H4 (cell line): ENCODE results near the gene GRAMD1A. TPM values are rescaled to one million over a fixed set of nuclear protein-coding genes. Genes with fewer than 3 reads are reported as not detected.
A peak's percentile ranks its signal among the peaks of the same experiment; 100 is the strongest.

Experiments used
- DNase-seq: peaks from one replicate; pipeline ENCODE4 v3.0.0-alpha.2; 2015; ENCODE audit warnings: low spot score
- total RNA-seq: library from RNA; depleted of rRNA; stranded (reverse); fragments of >200 nt; shearing (Covaris generic); gene quantifications from 2 replicates; pipeline ENCODE4 v1.2.3, GENCODE V29; 2014

Gene GRAMD1A
- total RNA-seq, 1 experiment from 2014 or later, result 21.3 TPM

DNA sequence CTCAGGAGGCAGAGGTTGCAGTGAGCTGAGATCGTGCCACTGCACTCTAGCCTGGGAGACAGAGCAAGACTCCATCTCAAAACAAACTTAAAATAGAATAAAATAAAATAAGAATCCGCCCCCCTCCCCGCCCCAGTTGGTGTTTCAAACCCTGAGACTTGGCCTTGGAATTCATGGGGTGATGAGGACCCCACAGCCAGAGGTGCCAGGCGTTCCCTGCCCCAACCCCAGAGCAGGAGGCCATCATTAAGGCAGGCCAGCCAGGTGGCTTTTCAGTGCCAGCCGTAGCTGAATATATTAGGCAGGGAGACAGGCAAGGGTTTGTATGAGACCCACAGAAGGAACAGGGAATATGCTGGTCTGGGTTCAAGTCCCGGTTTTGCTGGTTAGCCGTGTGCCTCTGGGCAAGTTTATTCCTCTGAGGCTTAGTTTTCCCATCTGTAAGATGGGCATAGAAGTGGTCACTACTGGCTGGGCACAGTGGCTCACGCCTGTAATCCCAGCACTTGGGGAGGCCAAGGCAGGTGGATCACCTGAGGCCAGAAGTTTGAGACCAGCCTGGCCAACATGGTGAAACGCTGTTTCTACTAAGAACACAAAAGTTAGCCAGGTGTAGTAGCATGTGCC, 53.7 kb downstream of the GRAMD1A start:
- DNase-seq, result no peak

DNA sequence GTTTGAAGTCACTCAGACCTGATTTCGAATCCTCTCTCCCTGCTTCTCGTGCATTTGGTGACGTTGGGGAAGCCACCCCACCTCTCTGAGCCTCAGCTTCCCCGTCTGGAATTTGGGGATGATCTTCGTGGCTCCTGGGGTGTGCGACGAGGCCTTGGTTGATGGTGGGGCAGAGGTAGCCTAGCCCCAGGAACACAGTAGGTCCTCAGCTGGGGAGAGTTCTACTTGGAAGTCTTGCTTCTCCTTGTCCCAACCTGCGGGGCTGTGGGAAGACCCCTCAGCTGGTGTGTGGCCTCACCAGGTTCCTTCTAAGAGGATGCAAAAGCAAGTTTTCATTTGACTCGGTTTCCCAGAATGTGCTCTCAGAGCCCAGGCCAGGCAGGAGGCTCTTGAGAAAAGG, 54.5 kb downstream of the GRAMD1A start:
- no peak for DNase-seq

DNA sequence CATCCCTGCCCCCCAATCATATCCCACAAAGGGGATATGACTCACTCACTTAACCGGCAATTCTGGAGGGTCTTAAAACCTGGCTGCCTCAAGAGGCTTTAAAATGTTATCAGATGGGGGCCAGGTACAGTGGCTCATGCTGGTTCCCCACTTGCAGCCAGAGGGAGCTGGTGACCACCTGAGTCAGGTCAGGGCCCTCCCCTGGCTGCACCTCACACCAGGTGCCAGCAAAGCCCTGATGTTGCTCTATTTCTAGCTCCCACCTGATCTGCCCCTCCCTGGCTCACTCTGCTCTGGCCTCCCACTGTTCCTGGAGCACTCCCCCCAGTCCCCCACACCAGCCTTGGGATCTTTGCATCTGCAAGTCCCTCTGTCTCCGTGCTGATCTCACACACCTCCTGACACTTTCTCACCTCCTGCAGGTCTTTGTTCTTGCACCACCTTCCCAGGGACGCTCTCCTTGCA, 55.6 kb downstream of the GRAMD1A start:
- no peak for DNase-seq

GRCh38 chr19:35056513-35057063, 56.5 kb downstream of the GRAMD1A start:
- no peak for DNase-seq

GRCh38 chr19:35058370-35058769, 58.2 kb downstream of the GRAMD1A start:
- DNase-seq, result no peak

GRCh38 chr19:35059006-35059798, 59.1 kb downstream of the GRAMD1A start:
- no peak for DNase-seq

DNA sequence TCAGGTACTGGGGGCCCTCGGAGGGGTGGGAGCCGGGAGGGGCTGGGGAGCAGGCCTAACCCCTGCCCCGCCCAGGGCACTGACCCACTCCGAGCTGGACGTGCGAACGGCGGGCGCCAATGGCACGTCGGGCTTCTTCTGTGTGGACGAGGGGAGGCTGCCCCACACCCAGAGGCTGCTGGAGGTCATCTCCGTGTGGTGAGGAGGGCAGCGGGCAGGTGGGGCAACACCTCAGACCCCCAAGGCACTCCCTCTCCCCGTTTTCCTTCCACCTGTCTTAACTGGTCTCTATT, 59.6 kb downstream of the GRAMD1A start:
- DNase-seq, result no peak

GRCh38 chr19:35060160-35060855, 60.2 kb downstream of the GRAMD1A start:
- no peak for DNase-seq

GRCh38 chr19:35061583-35062373, 61.7 kb downstream of the GRAMD1A start:
- peak; percentile 79 for DNase-seq

GRCh38 chr19:35062942-35063341, 62.8 kb downstream of the GRAMD1A start:
- no peak for DNase-seq

DNA sequence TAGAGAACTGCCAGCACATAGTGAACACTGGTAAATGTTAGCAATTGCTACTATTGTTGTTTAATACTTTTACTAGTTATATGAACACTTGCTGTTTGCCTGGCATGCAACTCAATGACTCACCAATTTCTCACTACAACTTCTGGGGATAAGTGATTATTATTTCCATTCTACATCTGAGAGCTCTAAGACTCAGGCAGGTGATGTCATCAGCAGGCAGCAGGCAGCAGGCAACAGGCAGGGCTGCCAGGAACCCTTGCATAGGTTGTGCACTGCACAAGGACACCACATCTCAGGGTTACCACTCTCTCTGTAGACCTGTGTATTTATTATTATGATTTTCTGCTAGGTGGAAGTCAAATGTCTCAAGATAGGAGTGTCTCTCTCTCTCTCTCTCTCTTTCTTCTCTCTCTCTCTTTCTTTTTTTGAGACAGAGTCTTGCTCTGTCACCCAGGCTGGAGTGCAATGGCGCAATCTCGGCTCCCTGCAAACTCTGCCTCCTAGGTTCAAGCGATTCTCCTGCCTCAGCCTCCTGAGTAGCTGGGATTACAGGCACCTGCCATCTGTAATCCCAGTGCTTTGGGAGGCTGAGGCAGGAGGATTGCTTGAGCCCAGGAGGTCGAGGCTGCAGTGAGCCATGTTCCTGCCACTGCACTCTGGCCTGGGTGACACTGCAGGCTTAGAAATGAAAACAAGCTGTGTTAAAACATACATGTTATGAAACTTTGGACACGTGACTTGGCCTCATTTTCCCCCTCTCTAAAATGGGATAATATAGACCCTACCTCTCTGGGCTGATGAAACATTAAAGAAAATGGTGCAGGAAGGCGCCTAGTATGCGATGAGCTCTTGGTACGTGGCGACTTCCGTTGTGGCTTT, 64.1 kb downstream of the GRAMD1A start:
- DNase-seq, result peak; percentile 89

GRCh38 chr19:35065574-35065973, 65.5 kb downstream of the GRAMD1A start:
- DNase-seq, result no peak

- DNase-seq, result no peak
Measured at GRCh38 chr19:35066121-35066520, 66.0 kb downstream of the GRAMD1A start.

- DNase-seq, result peak; percentile 92
Measured at GRCh38 chr19:35066691-35067563, 66.8 kb downstream of the GRAMD1A start.

DNA sequence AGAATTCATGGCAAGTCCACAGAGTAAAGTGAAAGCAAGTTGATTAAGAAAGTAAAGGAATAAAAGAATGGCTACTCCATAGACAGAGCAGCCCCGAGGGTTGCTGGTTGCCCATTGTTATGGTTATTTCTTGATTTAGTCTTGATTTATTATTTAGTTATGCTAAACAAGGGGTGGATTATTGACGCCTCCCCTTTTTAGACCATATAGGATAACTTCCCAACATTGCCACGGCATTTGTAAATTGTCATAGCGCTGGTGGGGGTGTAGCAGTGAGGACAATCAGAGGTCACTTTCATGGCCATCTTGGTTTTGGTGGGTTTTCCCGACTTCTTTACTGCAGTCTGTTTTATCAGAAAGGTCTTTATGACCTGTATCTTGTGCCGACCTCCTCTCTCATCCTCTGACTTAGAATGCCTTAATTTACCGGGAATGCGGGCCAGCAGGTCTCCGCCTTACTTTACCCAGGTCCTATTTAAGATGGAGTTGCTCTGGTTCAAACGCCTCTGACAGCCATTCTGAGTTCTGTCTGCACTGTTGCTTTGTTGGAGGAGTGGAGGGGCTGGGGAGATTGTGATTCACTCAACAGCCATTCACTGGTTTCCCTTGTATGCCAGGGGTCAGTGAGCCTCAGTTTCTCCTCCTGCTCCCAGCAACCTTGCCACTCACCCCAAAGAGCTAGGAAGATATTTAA, 69.0 kb downstream of the GRAMD1A start:
- DNase-seq, result no peak

DNA sequence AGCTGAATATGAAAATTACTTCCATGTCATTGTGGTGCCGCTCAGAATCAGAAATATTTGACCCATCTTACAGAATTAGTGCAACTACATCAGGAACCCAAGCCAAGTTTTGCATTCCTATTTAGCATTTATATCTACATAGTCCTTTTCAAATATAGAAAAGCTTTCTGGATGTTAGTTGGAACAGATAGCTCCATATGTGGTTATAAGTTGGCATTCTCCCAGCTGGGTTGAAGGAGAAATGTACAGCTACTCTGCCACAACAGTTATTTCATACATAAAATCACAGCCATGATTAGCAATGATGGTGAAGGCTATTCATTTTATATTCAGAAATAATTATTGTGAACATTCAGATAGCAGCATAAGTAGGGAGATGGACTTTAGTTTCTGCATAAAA, 69.6 kb downstream of the GRAMD1A start:
- DNase-seq, result no peak

DNA sequence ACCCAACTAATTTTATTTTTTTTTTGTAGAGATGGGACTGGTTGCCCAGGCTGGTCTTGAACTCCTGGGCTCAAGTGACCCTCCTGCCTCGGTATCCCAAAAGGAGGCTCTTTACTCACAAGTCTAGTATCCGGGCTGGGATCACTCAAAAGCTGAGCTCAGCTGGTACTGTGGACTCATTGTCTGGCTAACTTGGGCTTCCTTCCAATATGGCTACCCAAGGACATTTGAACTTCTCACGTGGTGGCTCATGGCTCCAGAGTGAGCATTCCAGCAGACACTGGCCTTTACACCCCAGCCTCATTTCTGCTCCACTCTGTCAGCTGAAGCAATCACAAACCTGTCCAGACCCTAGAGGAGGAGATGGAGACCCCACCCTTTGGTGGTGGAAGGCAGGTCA, 70.3 kb downstream of the GRAMD1A start:
- DNase-seq, result no peak

DNA sequence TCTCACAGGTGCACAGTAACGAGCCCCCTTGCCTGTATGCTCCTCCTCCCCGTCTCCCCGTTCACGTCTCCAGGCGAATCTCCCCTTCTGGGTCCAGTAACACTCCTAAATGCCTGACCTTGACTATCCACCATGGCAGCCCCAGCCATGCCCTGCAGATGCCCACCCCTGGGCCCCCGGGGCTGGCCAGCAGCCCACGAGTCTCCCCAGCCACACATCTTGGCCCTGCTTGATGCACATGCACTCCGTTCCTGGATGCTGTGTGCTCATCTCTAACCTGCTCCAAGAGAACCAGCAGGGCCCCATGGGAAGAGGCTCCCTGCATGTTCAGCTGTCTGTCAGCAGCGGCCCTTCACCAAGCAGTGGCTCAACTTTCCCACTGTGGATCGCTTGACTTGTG, 73.4 kb downstream of the GRAMD1A start:
- DNase-seq, result no peak

DNA sequence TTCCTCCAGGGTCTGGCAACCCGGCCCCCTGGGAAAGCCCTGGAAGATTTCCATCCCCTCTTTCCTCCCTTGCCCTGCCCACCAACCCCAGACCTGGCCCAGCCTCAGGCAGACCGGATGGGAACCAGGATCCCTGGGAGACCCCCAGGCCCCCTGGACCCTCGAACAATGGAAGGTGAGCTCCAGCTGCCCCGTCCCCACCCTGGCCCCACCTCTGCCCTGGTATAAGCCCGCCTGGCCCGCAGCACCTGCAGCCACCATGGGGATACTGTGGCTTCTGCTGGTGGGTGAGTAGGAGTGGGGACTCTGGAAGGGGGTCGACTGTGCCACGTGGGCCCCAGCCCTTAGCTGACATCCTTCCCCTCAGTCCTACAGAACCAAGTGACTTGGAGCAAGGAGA, 73.8 kb downstream of the GRAMD1A start:
- DNase-seq, result no peak
